Endothelial cell (in vitro differentiated cells): Measurements from ENCODE around the gene IL1RAPL2. TPM values are rescaled to one million over a fixed set of nuclear protein-coding genes. Genes with fewer than 3 reads are reported as not detected.

Experiments
- DNase-seq: peaks from one replicate; pipeline ENCODE4 v3.0.0; 2021; ENCODE audit warnings: low spot score
- H3K27ac Mint-ChIP-seq: one replicate; pipeline ENCODE4 v1.8.0; 2021; ENCODE audit warnings: mixed read lengths, inconsistent platforms; ENCODE audit not compliant: unreplicated experiment
- H3K27me3 Mint-ChIP-seq: one replicate; pipeline ENCODE4 v1.8.0; 2021; ENCODE audit warnings: mild to moderate bottlenecking, moderate library complexity, mixed read lengths, inconsistent platforms; ENCODE audit not compliant: unreplicated experiment
- H3K36me3 Mint-ChIP-seq: one replicate; pipeline ENCODE4 v1.8.0; 2021; ENCODE audit warnings: mild to moderate bottlenecking, low read depth, mixed read lengths, inconsistent platforms; ENCODE audit not compliant: unreplicated experiment
- H3K4me1 Mint-ChIP-seq: one replicate; pipeline ENCODE4 v1.8.0; 2021; ENCODE audit warnings: mild to moderate bottlenecking, mixed read lengths, inconsistent platforms; ENCODE audit not compliant: unreplicated experiment
- H3K4me3 Mint-ChIP-seq: one replicate; pipeline ENCODE4 v1.8.0; 2021; ENCODE audit warnings: mild to moderate bottlenecking, mixed read lengths, inconsistent platforms; ENCODE audit not compliant: unreplicated experiment
- H3K9me3 Mint-ChIP-seq: one replicate; pipeline ENCODE4 v1.8.0; 2021; ENCODE audit warnings: mixed read lengths, inconsistent platforms; ENCODE audit not compliant: unreplicated experiment
- CTCF ChIP-seq: fragments of 200-600 bp; sonication (generic); IDR thresholded peaks from one replicate; pipeline ENCODE4 v1.5.0; 2021; ENCODE audit warnings: antibody characterized with exemption; ENCODE audit not compliant: unreplicated experiment
- total RNA-seq: library from RNA; stranded (reverse); fragmentation: NEBNext Ultra II Directional; extraction: Animal tissue kit (Norgen Biotek cat#: 25700); gene quantifications from one replicate; pipeline ENCODE4 v1.2.1, GENCODE V29; 2021; ENCODE audit not compliant: unreplicated experiment

The IL1RAPL2 gene
- total RNA-seq, 1 donor from 2014 or later = 0.51 TPM

DNA sequence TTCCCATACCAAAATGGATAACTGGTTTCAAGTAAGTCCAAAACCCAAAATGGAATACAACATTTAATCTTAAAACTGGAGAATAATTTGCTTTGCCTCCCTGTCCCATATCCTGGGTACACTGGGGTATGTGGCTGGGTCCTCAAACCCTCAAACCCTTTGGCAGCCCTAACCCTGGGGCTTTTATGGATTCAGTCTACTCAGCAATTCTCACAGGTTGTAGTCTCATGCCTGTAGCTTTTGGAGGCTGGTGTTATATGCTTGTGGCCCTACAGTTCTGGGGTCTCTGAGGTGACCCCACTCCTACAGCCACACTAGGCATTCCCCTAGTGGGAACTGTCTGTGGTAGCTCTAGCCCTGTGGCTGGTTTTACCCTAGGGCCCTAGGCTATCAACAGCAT, 1145.8 kb downstream of the IL1RAPL2 start:
- Mint-ChIP-seq H3K4me1 (no peaks in the 10 kb centered on the region), H3K36me3 (peaks cover 4% of the 10 kb centered on the region), H3K27me3 (no peaks in the 10 kb centered on the region), H3K27ac (no peak overlapping the region), H3K9me3 (peaks cover 4% of the 10 kb centered on the region), H3K4me3 (no peak overlapping the region)
- no peak for DNase-seq
- no peak for TF ChIP-seq CTCF

- no peak for TF ChIP-seq CTCF
- Mint-ChIP-seq H3K27me3 (no peaks in the 10 kb centered on the region), H3K27ac (no peak overlapping the region), H3K4me1 (no peaks in the 10 kb centered on the region), H3K36me3 (peaks cover 4% of the 10 kb centered on the region), H3K9me3 (peaks cover 4% of the 10 kb centered on the region), H3K4me3 (no peak overlapping the region)
- DNase-seq = no peak
Measured at GRCh38 chrX:105715746-105716145, 1149.7 kb downstream of the IL1RAPL2 start.

DNA sequence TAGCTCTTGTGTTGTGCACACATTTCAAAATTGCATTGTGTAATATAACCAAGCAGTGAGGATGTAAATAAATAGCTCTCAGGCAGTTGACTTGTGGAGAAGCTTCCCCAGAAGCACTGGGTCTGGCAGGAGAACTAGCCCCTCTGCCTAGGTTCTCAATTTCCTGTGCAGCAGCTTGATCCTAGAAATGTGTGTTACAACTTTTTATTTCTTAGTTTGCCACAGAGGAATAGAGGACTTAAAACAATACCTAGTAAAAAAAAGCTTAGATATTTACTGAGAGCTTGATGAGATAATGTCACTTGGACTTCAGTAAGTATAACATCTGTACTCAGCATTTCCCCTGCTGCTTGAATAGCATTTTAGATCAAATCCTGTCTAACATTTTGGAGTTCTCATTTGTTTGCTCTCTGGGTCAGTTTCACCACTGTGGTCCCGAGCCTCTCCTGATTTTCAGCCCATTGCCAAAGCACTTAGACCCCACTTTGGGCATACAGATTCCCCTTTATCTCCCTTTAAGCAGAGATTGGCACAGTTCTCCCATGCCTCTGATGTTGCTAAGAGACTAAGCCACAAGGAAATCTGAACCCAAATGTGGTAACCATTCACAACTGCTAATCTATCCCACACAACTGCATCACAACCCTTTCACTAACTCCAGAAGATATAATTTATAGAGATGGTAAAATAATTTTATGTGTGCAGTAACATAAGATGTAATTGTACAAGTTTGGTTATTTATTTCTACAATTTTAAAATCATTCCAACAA, 1158.2 kb downstream of the IL1RAPL2 start:
- TF ChIP-seq CTCF = no peak
- DNase-seq = no peak
- Mint-ChIP-seq H3K9me3 (no peaks in the 10 kb centered on the region), H3K4me3 (no peak overlapping the region), H3K36me3 (no peaks in the 10 kb centered on the region), H3K27me3 (no peaks in the 10 kb centered on the region), H3K4me1 (no peaks in the 10 kb centered on the region), H3K27ac (no peak overlapping the region)

DNA sequence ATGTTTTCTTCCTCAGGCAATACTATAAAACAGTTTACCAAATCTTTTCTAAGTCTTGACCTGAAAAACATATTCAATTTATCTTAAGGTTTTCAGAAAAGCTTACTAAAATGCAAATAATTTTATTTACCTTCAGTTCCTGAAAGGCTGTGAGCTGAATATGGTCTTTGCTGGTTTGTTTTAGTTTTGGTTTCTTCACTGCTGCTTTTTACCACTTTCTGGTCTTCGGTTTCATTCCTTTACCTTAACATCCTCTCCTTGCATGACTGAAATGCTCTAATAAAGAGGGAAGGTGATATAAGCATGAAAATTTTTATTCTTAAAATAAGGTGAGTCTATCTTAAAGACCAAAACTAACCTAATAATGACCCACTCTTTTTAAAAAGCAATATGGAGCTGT, 1159.2 kb downstream of the IL1RAPL2 start:
- no peak for TF ChIP-seq CTCF
- no peak for DNase-seq
- H3K36me3 Mint-ChIP-seq = no peaks in the 10 kb centered on the region
- H3K4me3 Mint-ChIP-seq = no peak overlapping the region
- no peaks in the 10 kb centered on the region for H3K4me1 Mint-ChIP-seq
- no peaks in the 10 kb centered on the region for H3K9me3 Mint-ChIP-seq
- no peak overlapping the region for H3K27ac Mint-ChIP-seq
- H3K27me3 Mint-ChIP-seq = no peaks in the 10 kb centered on the region

- TF ChIP-seq CTCF = no peak
Measured at GRCh38 chrX:105738162-105738561, 1172.2 kb downstream of the IL1RAPL2 start.

More at GRCh38 chrX:105738162-105738561, 1172.2 kb downstream of the IL1RAPL2 start:
- H3K9me3 Mint-ChIP-seq = peaks cover 7% of the 10 kb centered on the region
- no peaks in the 10 kb centered on the region for H3K4me1 Mint-ChIP-seq
- no peak for DNase-seq
- no peak overlapping the region for H3K4me3 Mint-ChIP-seq
- no peaks in the 10 kb centered on the region for H3K27me3 Mint-ChIP-seq
- H3K27ac Mint-ChIP-seq = no peak overlapping the region
- peaks cover 4% of the 10 kb centered on the region for H3K36me3 Mint-ChIP-seq
